ENCODE measurements around the gene PARP3. TPM values are rescaled to one million over a fixed set of nuclear protein-coding genes. Genes with fewer than 3 reads are reported as not detected.

Gene PARP3
- total and polyA plus RNA-seq, 9 of the 15 experiments (the other 6 are each of a cell fraction or from before 2014, with no cell fraction given): 0.46 to 6.6 (median 4.5) TPM

GRCh38 chr3:51974963-51975851, 33.0 kb downstream of the PARP3 start, which contains the start of gene ABHD14A (continued):
- TF ChIP-seq ZNF263 (CRISPR knock-in tag; IDR thresholded peaks at IDR 0.05; ENCODE audit: borderline replicate concordance): no peak
- TF ChIP-seq ZNF224 (CRISPR knock-in tag; IDR thresholded peaks at IDR 0.05): no peak
- TF ChIP-seq LARP7 (IDR thresholded peaks at IDR 0.05): 0 out of 2 replicates have a peak, but pooled peaks have one; percentile 61
- TF ChIP-seq, protein P1, sequence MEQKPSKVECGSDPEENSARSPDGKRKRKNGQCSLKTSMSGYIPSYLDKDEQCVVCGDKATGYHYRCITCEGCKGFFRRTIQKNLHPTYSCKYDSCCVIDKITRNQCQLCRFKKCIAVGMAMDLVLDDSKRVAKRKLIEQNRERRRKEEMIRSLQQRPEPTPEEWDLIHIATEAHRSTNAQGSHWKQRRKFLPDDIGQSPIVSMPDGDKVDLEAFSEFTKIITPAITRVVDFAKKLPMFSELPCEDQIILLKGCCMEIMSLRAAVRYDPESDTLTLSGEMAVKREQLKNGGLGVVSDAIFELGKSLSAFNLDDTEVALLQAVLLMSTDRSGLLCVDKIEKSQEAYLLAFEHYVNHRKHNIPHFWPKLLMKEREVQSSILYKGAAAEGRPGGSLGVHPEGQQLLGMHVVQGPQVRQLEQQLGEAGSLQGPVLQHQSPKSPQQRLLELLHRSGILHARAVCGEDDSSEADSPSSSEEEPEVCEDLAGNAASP (IDR thresholded peaks at IDR 0.05): no peak
- no peak for TF ChIP-seq STAG1 (CRISPR knock-in tag; IDR thresholded peaks at IDR 0.05; ENCODE audit: borderline replicate concordance)
- TF ChIP-seq CEBPZ (IDR thresholded peaks at IDR 0.05; ENCODE audit: borderline replicate concordance, low read depth, low read length): no peak
- no peak for TF ChIP-seq NBN (IDR thresholded peaks at IDR 0.05; ENCODE audit: low read depth)
- TF ChIP-seq POLR2H (tag; IDR thresholded peaks at IDR 0.05; ENCODE audit: low read depth): no peak
- no peak for TF ChIP-seq ZNF197 (CRISPR knock-in tag; IDR thresholded peaks at IDR 0.05; ENCODE audit: low read depth)
- no peak for TF ChIP-seq CAMTA2 (CRISPR knock-in tag; conservative IDR thresholded peaks at IDR 0.05)
- no peak for TF ChIP-seq MED1 (CRISPR knock-in tag; IDR thresholded peaks at IDR 0.05; ENCODE audit: borderline replicate concordance)
- no peak for TF ChIP-seq ZNF239 (CRISPR knock-in tag; IDR thresholded peaks at IDR 0.05)
- no peak for TF ChIP-seq HMGXB4 (CRISPR knock-in tag; IDR thresholded peaks at IDR 0.05)
- TF ChIP-seq MEF2D (tag; conservative IDR thresholded peaks at IDR 0.05; ENCODE audit: low read depth): no peak
- peak; percentile 64 for TF ChIP-seq CXXC5 (CRISPR knock-in tag; IDR thresholded peaks at IDR 0.05)
- peak; percentile 71 for TF ChIP-seq CTBP1 (IDR thresholded peaks at IDR 0.05; ENCODE audit: borderline replicate concordance)
- TF ChIP-seq, protein P2, sequence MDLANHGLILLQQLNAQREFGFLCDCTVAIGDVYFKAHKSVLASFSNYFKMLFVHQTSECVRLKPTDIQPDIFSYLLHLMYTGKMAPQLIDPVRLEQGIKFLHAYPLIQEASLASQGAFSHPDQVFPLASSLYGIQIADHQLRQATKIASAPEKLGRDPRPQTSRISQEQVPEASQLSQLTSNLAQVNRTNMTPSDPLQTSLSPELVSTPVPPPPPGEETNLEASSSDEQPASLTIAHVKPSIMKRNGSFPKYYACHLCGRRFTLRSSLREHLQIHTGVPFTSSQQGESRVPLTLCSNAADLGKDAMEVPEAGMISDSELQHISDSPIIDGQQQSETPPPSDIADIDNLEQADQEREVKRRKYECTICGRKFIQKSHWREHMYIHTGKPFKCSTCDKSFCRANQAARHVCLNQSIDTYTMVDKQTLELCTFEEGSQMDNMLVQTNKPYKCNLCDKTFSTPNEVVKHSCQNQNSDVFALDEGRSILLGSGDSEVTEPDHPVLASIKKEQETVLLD (IDR thresholded peaks at IDR 0.05): peak; percentile 35; the same call in 1 of the 2 replicates
- TF ChIP-seq EP300 (IDR thresholded peaks at IDR 0.05; ENCODE audit: low read length): 0 out of 2 replicates have a peak, but pooled peaks have one; percentile 3
- peak; percentile 45; the same call in 1 of the 2 replicates for TF ChIP-seq ZFX (CRISPR knock-in tag; IDR thresholded peaks at IDR 0.05)
- peak; percentile 60; the same call in 1 of the 2 replicates for TF ChIP-seq GATAD2B (IDR thresholded peaks at IDR 0.05; ENCODE audit: borderline replicate concordance)
